Fibroblast of villous mesenchyme (primary cell): ENCODE measurements around the gene HADHB. TPM values are rescaled to one million over a fixed set of nuclear protein-coding genes. Genes with fewer than 3 reads are reported as not detected.

Experiments used
- DNase-seq: peaks from one replicate; pipeline ENCODE4 v3.0.0-alpha.2; 2010; ENCODE audit warnings: low read depth
- H3K4me3 ChIP-seq: 2 replicates; pipeline ENCODE4 v1.5.1; 2011; ENCODE audit warnings: low read depth, mild to moderate bottlenecking, low read length
- CTCF ChIP-seq: IDR thresholded peaks from 2 replicates; pipeline ENCODE4 v1.5.1; 2012; ENCODE audit warnings: low read depth, mild to moderate bottlenecking, low read length; ENCODE audit not compliant: insufficient read depth
- total RNA-seq: library from RNA; depleted of rRNA; stranded (reverse); fragments of >200 nt; gene quantifications from 2 replicates; pipeline ENCODE4 v1.2.3, GENCODE V29; 2012

The HADHB gene
- total RNA-seq, 1 donor = 106 TPM

- no peak for TF ChIP-seq CTCF
- no peak overlapping the region for H3K4me3 ChIP-seq
Observed at GRCh38 chr2:26229595-26229994, 15.1 kb upstream of the HADHB start.

GRCh38 chr2:26230806-26231205, 13.9 kb upstream of the HADHB start:
- TF ChIP-seq CTCF = no peak
- no peak for DNase-seq
- no peak overlapping the region for H3K4me3 ChIP-seq

More at GRCh38 chr2:26229595-26229994, 15.1 kb upstream of the HADHB start:
- DNase-seq = no peak

GRCh38 chr2:26235089-26235488, 9.7 kb upstream of the HADHB start:
- peak; percentile 36 for TF ChIP-seq CTCF
- H3K4me3 ChIP-seq = no peak overlapping the region
- peak; percentile 15 for DNase-seq

- no peak for TF ChIP-seq CTCF
- no peak overlapping the region for H3K4me3 ChIP-seq
- DNase-seq = no peak
Observed at GRCh38 chr2:26237868-26238267, 6.9 kb upstream of the HADHB start.

- peak; percentile 71 for DNase-seq
- no peak overlapping the region for H3K4me3 ChIP-seq
- TF ChIP-seq CTCF = no peak
Observed at GRCh38 chr2:26238311-26238958, 6.3 kb upstream of the HADHB start.

GRCh38 chr2:26241928-26242436, 2.8 kb upstream of the HADHB start:
- no peak for TF ChIP-seq CTCF
- no peak for DNase-seq
- peak overlapping the region; percentile 100 for H3K4me3 ChIP-seq
